HEK293 (cell line): ENCODE data around the gene SH3TC1.

ENCODE experiments used
- MZF1 ChIP-seq: fragments of 450-650 bp; formaldehyde crosslinking; IDR thresholded peaks from 2 replicates; pipeline ENCODE4 v1.5.1; 2017; ENCODE audit warnings: missing biosample characterization, missing genetic modification characterization, borderline replicate concordance
- TCF7L2 ChIP-seq: IDR thresholded peaks from 2 replicates; pipeline ENCODE4 v1.6.1; 2011; ENCODE audit warnings: low read depth, mild to moderate bottlenecking, inconsistent platforms, low read length, moderate library complexity, borderline replicate concordance
- WT1 ChIP-seq: fragments of 450-650 bp; formaldehyde crosslinking; IDR thresholded peaks from 2 replicates; pipeline ENCODE4 v1.5.1; 2016; ENCODE audit warnings: missing biosample characterization, missing genetic modification characterization
- ZNF114 ChIP-seq: fragments of 450-650 bp; formaldehyde crosslinking; IDR thresholded peaks from 2 replicates; pipeline ENCODE4 v1.5.0; 2017; ENCODE audit warnings: missing biosample characterization, missing genetic modification characterization
- ZNF133 ChIP-seq: fragments of 450-650 bp; formaldehyde crosslinking; IDR thresholded peaks from 2 replicates; pipeline ENCODE4 v1.5.1; 2016; ENCODE audit warnings: missing biosample characterization, missing genetic modification characterization
- ZNF239 ChIP-seq: fragments of 450-650 bp; formaldehyde crosslinking; IDR thresholded peaks from 2 replicates; pipeline ENCODE4 v1.5.1; 2016; ENCODE audit warnings: missing biosample characterization, missing genetic modification characterization
- ZNF596 ChIP-seq: fragments of 450-650 bp; IDR thresholded peaks from 2 replicates; pipeline ENCODE4 v1.5.0; 2018; ENCODE audit warnings: missing biosample characterization, mild to moderate bottlenecking, missing genetic modification characterization, moderate library complexity
- ZSCAN30 ChIP-seq: fragments of 450-650 bp; IDR thresholded peaks from 2 replicates; pipeline ENCODE4 v1.5.1; 2018; ENCODE audit warnings: missing biosample characterization, mild to moderate bottlenecking, missing genetic modification characterization, moderate library complexity
- TF ChIP-seq, protein P1 (sequence below): fragments of 450-650 bp; formaldehyde crosslinking; IDR thresholded peaks from 2 replicates; pipeline ENCODE4 v1.5.1; 2016; ENCODE audit warnings: missing biosample characterization, missing genetic modification characterization

DNA sequence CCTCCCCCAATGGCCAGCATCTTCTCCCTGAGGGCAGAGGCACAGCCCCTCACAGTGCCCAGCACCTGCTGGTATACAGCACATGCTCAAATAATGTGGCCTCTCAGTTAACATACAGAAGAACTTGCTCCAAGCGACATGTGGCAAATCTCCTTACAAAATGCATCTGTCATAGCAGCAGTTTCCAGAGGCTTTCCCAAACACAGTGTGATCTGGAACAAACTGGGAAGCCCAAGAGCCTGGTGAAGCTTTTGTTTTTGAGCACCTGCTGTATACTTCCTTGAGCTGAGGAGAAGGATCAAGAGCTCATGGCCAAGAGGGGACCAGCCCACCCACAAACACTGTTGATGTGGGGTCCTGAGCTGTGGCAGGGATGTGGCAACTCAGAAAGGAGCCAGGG lies 35.6 kb downstream of the SH3TC1 start:
- TF ChIP-seq, protein P1, sequence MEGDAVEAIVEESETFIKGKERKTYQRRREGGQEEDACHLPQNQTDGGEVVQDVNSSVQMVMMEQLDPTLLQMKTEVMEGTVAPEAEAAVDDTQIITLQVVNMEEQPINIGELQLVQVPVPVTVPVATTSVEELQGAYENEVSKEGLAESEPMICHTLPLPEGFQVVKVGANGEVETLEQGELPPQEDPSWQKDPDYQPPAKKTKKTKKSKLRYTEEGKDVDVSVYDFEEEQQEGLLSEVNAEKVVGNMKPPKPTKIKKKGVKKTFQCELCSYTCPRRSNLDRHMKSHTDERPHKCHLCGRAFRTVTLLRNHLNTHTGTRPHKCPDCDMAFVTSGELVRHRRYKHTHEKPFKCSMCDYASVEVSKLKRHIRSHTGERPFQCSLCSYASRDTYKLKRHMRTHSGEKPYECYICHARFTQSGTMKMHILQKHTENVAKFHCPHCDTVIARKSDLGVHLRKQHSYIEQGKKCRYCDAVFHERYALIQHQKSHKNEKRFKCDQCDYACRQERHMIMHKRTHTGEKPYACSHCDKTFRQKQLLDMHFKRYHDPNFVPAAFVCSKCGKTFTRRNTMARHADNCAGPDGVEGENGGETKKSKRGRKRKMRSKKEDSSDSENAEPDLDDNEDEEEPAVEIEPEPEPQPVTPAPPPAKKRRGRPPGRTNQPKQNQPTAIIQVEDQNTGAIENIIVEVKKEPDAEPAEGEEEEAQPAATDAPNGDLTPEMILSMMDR, result no peak
- no peak for TF ChIP-seq ZNF596 (tag by site-specific recombination)
- no peak for TF ChIP-seq ZNF239
- no peak for TF ChIP-seq ZNF114
- TF ChIP-seq MZF1, result no peak
- TF ChIP-seq ZNF133 (tag by site-specific recombination), result no peak
- no peak for TF ChIP-seq ZSCAN30 (tag by site-specific recombination)
- no peak for TF ChIP-seq TCF7L2
- no peak for TF ChIP-seq WT1 (tag by site-specific recombination)
